Prostate gland (tissue), 2 donors: Measurements from ENCODE around the gene LUC7L. TPM values are rescaled to one million over a fixed set of nuclear protein-coding genes. Genes with fewer than 3 reads are reported as not detected.

Source experiments
- DNase-seq: peaks from one replicate; pipeline ENCODE4 v3.0.0-alpha.2; 2019; ENCODE audit warnings: low spot score
- H3K27ac ChIP-seq, 2 donors: fragments of 200-600 bp; sonication (generic); 2 replicates each; pipeline ENCODE4 v1.5.1; 2017 to 2019
- H3K27me3 ChIP-seq: fragments of 200-600 bp; sonication (generic); replicated peaks from 2 replicates; pipeline ENCODE4 v1.5.1; 2019; ENCODE audit not compliant: insufficient read depth
- H3K36me3 ChIP-seq, 2 donors: fragments of 200-600 bp; sonication (generic); 1 replicate in 1 of 2; 2 replicates in 1 of 2; pipeline versions ENCODE4 v1.5.1 to v1.8.1; 2017 to 2019
- H3K4me1 ChIP-seq: fragments of 200-600 bp; sonication (generic); replicated peaks from 2 replicates; pipeline ENCODE4 v1.5.1; 2019
- H3K4me3 ChIP-seq, 2 donors: fragments of 200-600 bp; sonication (generic); 2 replicates each; pipeline ENCODE4 v1.5.1; 2017 to 2019
- H3K9me3 ChIP-seq: fragments of 200-600 bp; sonication (generic); 2 replicates; pipeline ENCODE4 v1.5.1; 2017
- POLR2A ChIP-seq: fragments of 450-650 bp; IDR thresholded peaks from one replicate; pipeline ENCODE4 v1.6.1; 2016; ENCODE audit warnings: antibody characterized with exemption, mild to moderate bottlenecking
- POLR2AphosphoS5 ChIP-seq: sonication (generic); formaldehyde crosslinking; IDR thresholded peaks from one replicate; pipeline ENCODE4 v1.6.1; 2017; ENCODE audit warnings: antibody characterized with exemption
- WGBS: methylation state at CpG from one replicate; pipeline ENCODE4 v1.1.5; 2018; 5-methylcytosine and 5-hydroxymethylcytosine counted together
- intact Hi-C: fragments of 100-400 bp; cut with DNase I; formaldehyde crosslinking; loops from one replicate; pipeline ENCODE4 v1.14.2; 2022
- small RNA-seq, 2 donors: library from RNA; depleted of rRNA; stranded (forward); fragments of <200 nt; gene quantifications; one replicate each; pipeline ENCODE3, GENCODE V24; 2016
- total RNA-seq, 2 donors: library from RNA; depleted of rRNA; stranded (reverse); fragments of >200 nt; gene quantifications; one replicate each; pipeline ENCODE4 v1.1.0, GENCODE V29; 2016
- TF ChIP-seq, protein P1 (sequence below), 4 experiments: fragments of 200-600 bp in 2 of 4; fragments of 450-650 bp in 2 of 4; sonication (generic) in 2 of 4; IDR thresholded peaks; 1 replicate in 3 of 4; 2 replicates in 1 of 4; pipeline ENCODE4 v1.5.1; 2016 to 2019; ENCODE audit warnings: antibody characterized with exemption in 4 of 4, mild to moderate bottlenecking in 2 of 4, moderate library complexity in 2 of 4

LUC7L gene
- total RNA-seq, 2 donors from 2014 or later = 55.1 to 108 TPM

DNA sequence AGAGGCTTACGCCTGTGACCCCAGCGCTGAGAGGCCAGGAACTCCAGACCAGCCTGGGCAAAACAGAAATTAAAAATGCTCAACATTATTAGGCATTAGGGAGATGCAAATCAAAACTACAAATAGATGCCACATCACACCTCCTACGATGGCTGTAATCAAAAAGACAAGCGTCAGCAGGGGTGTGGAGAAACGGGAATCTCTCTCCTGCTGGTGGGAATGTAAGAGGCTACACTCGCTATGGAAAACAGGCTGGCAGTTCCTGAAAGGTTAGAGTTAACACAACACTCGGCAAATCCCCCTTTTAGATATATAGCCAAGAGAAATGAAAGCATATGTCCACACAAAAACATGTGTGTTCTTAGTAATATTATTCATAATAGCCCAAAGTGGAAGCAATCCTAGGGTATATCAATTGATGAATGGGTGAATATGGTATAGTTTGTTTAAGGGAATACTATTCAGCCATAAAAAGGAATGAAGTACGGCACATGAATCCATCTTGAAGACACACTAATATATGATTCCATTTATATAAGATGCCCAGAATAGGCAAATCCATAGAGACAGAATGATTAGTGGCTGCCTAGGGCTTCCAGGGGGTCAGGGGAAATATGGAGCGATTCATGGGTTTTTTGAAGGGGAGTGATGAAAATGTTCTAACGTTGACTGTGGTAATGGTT, 88.9 kb downstream of the LUC7L start:
- Histone ChIP-seq H3K4me3 (no peak overlapping the region), H3K27me3 (no peaks in the 10 kb centered on the region), H3K4me1 (no peaks in the 10 kb centered on the region), H3K9me3 (no peaks in the 10 kb centered on the region), H3K36me3 (no peaks in the 10 kb centered on the region), H3K27ac (no peak overlapping the region)
- 63% methylated on average over 10 of the region's 10 CpGs for WGBS
- DNase-seq = no peak
- intact Hi-C loops = no loop called here
- TF ChIP-seq, protein P1, sequence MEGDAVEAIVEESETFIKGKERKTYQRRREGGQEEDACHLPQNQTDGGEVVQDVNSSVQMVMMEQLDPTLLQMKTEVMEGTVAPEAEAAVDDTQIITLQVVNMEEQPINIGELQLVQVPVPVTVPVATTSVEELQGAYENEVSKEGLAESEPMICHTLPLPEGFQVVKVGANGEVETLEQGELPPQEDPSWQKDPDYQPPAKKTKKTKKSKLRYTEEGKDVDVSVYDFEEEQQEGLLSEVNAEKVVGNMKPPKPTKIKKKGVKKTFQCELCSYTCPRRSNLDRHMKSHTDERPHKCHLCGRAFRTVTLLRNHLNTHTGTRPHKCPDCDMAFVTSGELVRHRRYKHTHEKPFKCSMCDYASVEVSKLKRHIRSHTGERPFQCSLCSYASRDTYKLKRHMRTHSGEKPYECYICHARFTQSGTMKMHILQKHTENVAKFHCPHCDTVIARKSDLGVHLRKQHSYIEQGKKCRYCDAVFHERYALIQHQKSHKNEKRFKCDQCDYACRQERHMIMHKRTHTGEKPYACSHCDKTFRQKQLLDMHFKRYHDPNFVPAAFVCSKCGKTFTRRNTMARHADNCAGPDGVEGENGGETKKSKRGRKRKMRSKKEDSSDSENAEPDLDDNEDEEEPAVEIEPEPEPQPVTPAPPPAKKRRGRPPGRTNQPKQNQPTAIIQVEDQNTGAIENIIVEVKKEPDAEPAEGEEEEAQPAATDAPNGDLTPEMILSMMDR (IDR thresholded peaks at IDR 0.05) = no peak
- TF ChIP-seq POLR2AphosphoS5 (no peak), POLR2A (no peak)

Small RNA genes within 50 kb of the gene (small RNA-seq; reads per million reads assigned to genes)
- 0 reads per million in 2 donors for gene RF00019

Other genes with a start within 250 kb of the LUC7L start
- gene POLR3K, start 175.8 kb downstream of the LUC7L start, total RNA-seq = 1 to 10 TPM; 6.2 to 6.8 TPM
- 10 to 100 TPM; 22.9 to 40.8 TPM for gene SNRNP25, start 175.6 kb downstream of the LUC7L start, total RNA-seq
- 10 to 100 TPM; 55.4 to 79.5 TPM for gene RHBDF1, start 156.8 kb downstream of the LUC7L start, total RNA-seq
- 100 to 1,000 TPM; 111 to 138 TPM for gene MPG, start 151.2 kb downstream of the LUC7L start, total RNA-seq
- gene NPRL3, start 90.8 kb downstream of the LUC7L start, total RNA-seq = 10 to 100 TPM; 36.1 to 47.1 TPM
- not detected for gene HBZ, start 76.8 kb downstream of the LUC7L start, total RNA-seq
- not detected for gene HBM, start 63.5 kb downstream of the LUC7L start, total RNA-seq
- 10 to 100 TPM in 1 of 2 donors, 1 to 10 TPM in 1; 7.4 to 15.5 TPM for gene HBA2, start 56.6 kb downstream of the LUC7L start, total RNA-seq
- gene HBA1, start 52.8 kb downstream of the LUC7L start, total RNA-seq = 10 to 100 TPM in 1 of 2 donors, not detected in 1; 43.4 TPM
- gene HBQ1, start 49.0 kb downstream of the LUC7L start, total RNA-seq = not detected
- gene FAM234A, start 5.4 kb upstream of the LUC7L start, total RNA-seq = 100 to 1,000 TPM in 1 of 2 donors, 10 to 100 TPM in 1; 83.8 to 114 TPM
- 1 to 10 TPM; 2.3 to 5.9 TPM for gene RGS11, start 46.5 kb upstream of the LUC7L start, total RNA-seq
- 1 to 10 TPM in 1 of 2 donors, under 1 TPM in 1; 0.41 to 7.0 TPM for gene ARHGDIG, start 51.1 kb upstream of the LUC7L start, total RNA-seq
- gene PDIA2, start 53.7 kb upstream of the LUC7L start, total RNA-seq = 1 to 10 TPM in 1 of 2 donors, not detected in 1; 2.1 TPM
- gene AXIN1, start 123.3 kb upstream of the LUC7L start, total RNA-seq = 10 to 100 TPM; 31.2 to 35.2 TPM
- 10 to 100 TPM; 83.4 to 84.3 TPM for gene MRPL28, start 141.1 kb upstream of the LUC7L start, total RNA-seq
- 100 to 1,000 TPM in 1 of 2 donors, 10 to 100 TPM in 1; 36.8 to 207 TPM for gene PGAP6, start 152.5 kb upstream of the LUC7L start, total RNA-seq
- 100 to 1,000 TPM; 137 to 185 TPM for gene NME4, start 167.8 kb upstream of the LUC7L start, total RNA-seq
- 10 to 100 TPM; 23.7 to 38.5 TPM for gene DECR2, start 172.4 kb upstream of the LUC7L start, total RNA-seq
- gene RAB11FIP3, start 196.2 kb upstream of the LUC7L start, total RNA-seq = 10 to 100 TPM; 33.2 to 93.2 TPM